ENCODE measurements around the gene SPIB.

- TF ChIP-seq CTCF (IDR thresholded peaks at IDR 0.05) (no peak), POLR2A (IDR thresholded peaks at IDR 0.05) (no peak), EP300 (IDR thresholded peaks at IDR 0.05) (no peak)
Measured at GRCh38 chr19:50447053-50447452, 28.3 kb downstream of the SPIB start.

All from gastroesophageal sphincter (tissue), 3 donors.